Caco-2 (cell line): ENCODE measurements around the gene FAM181A. TPM values are rescaled to one million over a fixed set of nuclear protein-coding genes. Genes with fewer than 3 reads are reported as not detected.

Experiments used
- BruUV-seq: library from RNA; stranded (reverse); fragments of 400-500 nt; replicated peaks from 2 replicates; lab custom pipeline; 2021; lab: Mats Ljungman, UMichigan
- CTCF ChIA-PET: fragments of 300-600 bp; sonication (Branson Sonifier 250); formaldehyde crosslinking; loops from one replicate; lab custom pipeline; 2022; ENCODE audit warnings: antibody characterized with exemption; lab: Charles Lee
- POLR2A ChIA-PET: fragments of 300-600 bp; sonication (Branson Sonifier 250); formaldehyde crosslinking; loops from one replicate; lab custom pipeline; 2022; ENCODE audit warnings: antibody characterized with exemption; lab: Charles Lee
- DNase-seq, 2 experiments: peaks; one replicate each; pipeline versions ENCODE4 v3.0.0 to v3.0.0-alpha.2; 2020 to 2022
- H3K27me3 ChIP-seq: replicated peaks from 2 replicates; pipeline ENCODE4 v1.6.0; 2011; ENCODE audit warnings: low read length; ENCODE audit not compliant: control insufficient read depth, insufficient read depth
- H3K36me3 ChIP-seq: 2 replicates; pipeline ENCODE4 v1.5.1; 2011; ENCODE audit warnings: low read length; ENCODE audit not compliant: control insufficient read depth, insufficient read depth
- H3K4me1 ChIP-seq: fragments of 250-450 bp; sonication (Bioruptor Pico); 2 replicates; pipeline ENCODE4 v1.5.1; 2020; ENCODE audit warnings: mild to moderate bottlenecking
- H3K4me3 ChIP-seq: 2 replicates; pipeline ENCODE4 v1.5.1; 2011; ENCODE audit warnings: low read depth, mild to moderate bottlenecking, control low read depth, low read length
- H3K9me3 ChIP-seq: fragments of 250-450 bp; sonication (Bioruptor Pico); 2 replicates; pipeline ENCODE4 v1.5.1; 2020; ENCODE audit warnings: mild to moderate bottlenecking, moderate library complexity
- H3K27ac Mint-ChIP-seq: one replicate; pipeline ENCODE4 v1.8.0; 2022; ENCODE audit warnings: mixed read lengths; ENCODE audit not compliant: unreplicated experiment
- H3K27me3 Mint-ChIP-seq: one replicate; pipeline ENCODE4 v1.8.0; 2022; ENCODE audit warnings: mixed read lengths; ENCODE audit not compliant: insufficient read depth, unreplicated experiment
- H3K36me3 Mint-ChIP-seq: one replicate; pipeline ENCODE4 v1.8.0; 2022; ENCODE audit warnings: mild to moderate bottlenecking, mixed read lengths; ENCODE audit not compliant: insufficient read depth, unreplicated experiment
- H3K4me1 Mint-ChIP-seq: one replicate; pipeline ENCODE4 v1.8.0; 2022; ENCODE audit warnings: low read depth, mixed read lengths; ENCODE audit not compliant: unreplicated experiment
- H3K4me3 Mint-ChIP-seq: one replicate; pipeline ENCODE4 v1.8.0; 2022; ENCODE audit warnings: mild to moderate bottlenecking, moderate library complexity, mixed read lengths; ENCODE audit not compliant: unreplicated experiment
- H3K9me3 Mint-ChIP-seq: one replicate; pipeline ENCODE4 v1.8.0; 2022; ENCODE audit warnings: mixed read lengths; ENCODE audit not compliant: unreplicated experiment
- intact Hi-C: fragments of 100-400 bp; cut with micrococcal nuclease; formaldehyde crosslinking; loops from one replicate; pipeline ENCODE4 v1.10.0; 2022; ENCODE audit not compliant: unreplicated experiment
- total RNA-seq: library from RNA; stranded (reverse); gene quantifications from 2 replicates; pipeline ENCODE4 v1.2.3, GENCODE V29; 2022
- TF ChIP-seq, protein P1 (sequence below), 2 experiments: fragments of 200-600 bp in 1 of 2; IDR thresholded peaks; 1 replicate in 1 of 2; 2 replicates in 1 of 2; pipeline versions ENCODE4 v1.5.1 to v1.8.0; 2011 to 2022; ENCODE audit warnings: antibody characterized with exemption in 1 of 2, control low read depth in 1 of 2, inconsistent platforms in 1 of 2, low read depth in 1 of 2, low read length in 1 of 2, mild to moderate bottlenecking in 1 of 2, moderate library complexity in 1 of 2; ENCODE audit not compliant: insufficient read depth in 1 of 2, severe bottlenecking in 1 of 2, unreplicated experiment in 1 of 2

FAM181A gene
- total RNA-seq, 1 experiment from 2014 or later: not detected

GRCh38 chr14:93878871-93879270 lies 48.3 kb upstream of the FAM181A start:
- H3K27ac Mint-ChIP-seq: no peak overlapping the region
- no peaks in the 10 kb centered on the region for H3K4me1 ChIP-seq
- H3K27me3 Mint-ChIP-seq: peaks cover 4% of the 10 kb centered on the region
- TF ChIP-seq, protein P1, sequence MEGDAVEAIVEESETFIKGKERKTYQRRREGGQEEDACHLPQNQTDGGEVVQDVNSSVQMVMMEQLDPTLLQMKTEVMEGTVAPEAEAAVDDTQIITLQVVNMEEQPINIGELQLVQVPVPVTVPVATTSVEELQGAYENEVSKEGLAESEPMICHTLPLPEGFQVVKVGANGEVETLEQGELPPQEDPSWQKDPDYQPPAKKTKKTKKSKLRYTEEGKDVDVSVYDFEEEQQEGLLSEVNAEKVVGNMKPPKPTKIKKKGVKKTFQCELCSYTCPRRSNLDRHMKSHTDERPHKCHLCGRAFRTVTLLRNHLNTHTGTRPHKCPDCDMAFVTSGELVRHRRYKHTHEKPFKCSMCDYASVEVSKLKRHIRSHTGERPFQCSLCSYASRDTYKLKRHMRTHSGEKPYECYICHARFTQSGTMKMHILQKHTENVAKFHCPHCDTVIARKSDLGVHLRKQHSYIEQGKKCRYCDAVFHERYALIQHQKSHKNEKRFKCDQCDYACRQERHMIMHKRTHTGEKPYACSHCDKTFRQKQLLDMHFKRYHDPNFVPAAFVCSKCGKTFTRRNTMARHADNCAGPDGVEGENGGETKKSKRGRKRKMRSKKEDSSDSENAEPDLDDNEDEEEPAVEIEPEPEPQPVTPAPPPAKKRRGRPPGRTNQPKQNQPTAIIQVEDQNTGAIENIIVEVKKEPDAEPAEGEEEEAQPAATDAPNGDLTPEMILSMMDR (IDR thresholded peaks at IDR 0.05; ENCODE audit: insufficient read depth in 1 of 2, low read depth in 1 of 2, low read length in 1 of 2, severe bottlenecking in 1 of 2, unreplicated experiment in 1 of 2): no peak
- H3K4me3 ChIP-seq: no peak overlapping the region
- H3K4me1 Mint-ChIP-seq: no peaks in the 10 kb centered on the region
- H3K4me3 Mint-ChIP-seq: no peak overlapping the region
- H3K27me3 ChIP-seq: no peaks in the 10 kb centered on the region; the same call in 1 of the 2 replicates
- intact Hi-C loops: no loop called here
- ChIA-PET POLR2A (no interaction called here), CTCF (no interaction called here)
- H3K9me3 Mint-ChIP-seq: peaks cover 12% of the 10 kb centered on the region
- H3K36me3 Mint-ChIP-seq: no peaks in the 10 kb centered on the region
- no peak for DNase-seq
- BruUV-seq: no TSS peak
- H3K36me3 ChIP-seq: no peaks in the 10 kb centered on the region
- H3K9me3 ChIP-seq: no peaks in the 10 kb centered on the region

- POLR2A ChIA-PET: no interaction called here
- TF ChIP-seq, protein P1 (IDR thresholded peaks at IDR 0.05; ENCODE audit: insufficient read depth in 1 of 2, low read depth in 1 of 2, low read length in 1 of 2, severe bottlenecking in 1 of 2, unreplicated experiment in 1 of 2): no peak
Measured at GRCh38 chr14:93879362-93879983, 47.7 kb upstream of the FAM181A start.

DNA sequence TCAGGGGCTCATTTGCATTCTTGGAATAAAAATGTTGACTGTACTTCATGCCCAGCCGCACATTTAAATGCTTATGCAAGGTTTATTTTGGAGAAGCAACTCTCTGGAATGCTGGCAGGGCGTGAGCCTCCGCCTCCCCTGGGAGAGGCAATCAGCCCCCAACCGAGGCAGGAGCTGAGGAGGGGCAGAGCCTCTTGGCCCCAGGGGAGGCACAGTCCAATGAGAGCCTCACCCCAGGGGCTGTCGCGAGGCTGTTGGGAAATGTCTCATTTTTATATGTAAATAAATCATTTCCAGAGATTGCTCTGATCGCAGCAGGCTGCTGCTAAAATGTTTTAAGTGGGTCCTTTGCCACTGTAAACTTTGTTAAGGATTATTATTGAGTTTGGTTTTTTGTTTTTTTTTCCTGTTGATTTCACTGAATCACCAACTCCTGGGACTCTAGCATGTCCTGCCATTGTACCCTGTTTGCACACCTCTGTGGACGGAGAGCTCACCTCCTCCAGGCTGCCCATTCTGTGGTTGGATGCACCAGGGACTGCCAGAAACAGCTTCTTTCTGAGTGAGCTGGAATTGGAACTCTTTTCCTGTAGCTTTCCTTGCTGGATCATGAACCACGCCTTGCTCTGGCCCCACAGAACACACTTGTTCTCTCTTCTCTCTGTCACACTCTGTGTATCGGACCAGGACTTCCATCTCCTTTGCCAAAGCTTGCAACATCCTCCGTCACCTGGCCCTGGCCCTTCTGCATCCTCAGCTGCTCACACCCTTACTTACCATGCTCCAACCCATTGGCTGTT lies 46.9 kb upstream of the FAM181A start:
- peaks cover 12% of the 10 kb centered on the region for H3K9me3 Mint-ChIP-seq
- DNase-seq: no peak
- ChIA-PET CTCF (no interaction called here), POLR2A (no interaction called here)
- H3K4me1 Mint-ChIP-seq: no peaks in the 10 kb centered on the region
- TF ChIP-seq, protein P1 (IDR thresholded peaks at IDR 0.05; ENCODE audit: insufficient read depth in 1 of 2, low read depth in 1 of 2, low read length in 1 of 2, severe bottlenecking in 1 of 2, unreplicated experiment in 1 of 2): no peak
- H3K4me3 Mint-ChIP-seq: no peak overlapping the region
- no peaks in the 10 kb centered on the region for H3K4me1 ChIP-seq
- no TSS peak for BruUV-seq
- H3K27me3 Mint-ChIP-seq: peaks cover 4% of the 10 kb centered on the region
- no peaks in the 10 kb centered on the region for H3K9me3 ChIP-seq
- H3K27me3 ChIP-seq: no peaks in the 10 kb centered on the region
- no peaks in the 10 kb centered on the region for H3K36me3 Mint-ChIP-seq
- no peak overlapping the region for H3K27ac Mint-ChIP-seq
- H3K4me3 ChIP-seq: no peak overlapping the region
- no peaks in the 10 kb centered on the region for H3K36me3 ChIP-seq
- intact Hi-C loops: no loop called here

More at GRCh38 chr14:93879362-93879983, 47.7 kb upstream of the FAM181A start:
- no peak overlapping the region for H3K27ac Mint-ChIP-seq
- no peaks in the 10 kb centered on the region for H3K36me3 Mint-ChIP-seq
- no peaks in the 10 kb centered on the region for H3K4me1 ChIP-seq
- H3K36me3 ChIP-seq: no peaks in the 10 kb centered on the region
- no TSS peak for BruUV-seq
- intact Hi-C loops: no loop called here
- H3K27me3 ChIP-seq: no peaks in the 10 kb centered on the region; the same call in 1 of the 2 replicates
- H3K4me1 Mint-ChIP-seq: no peaks in the 10 kb centered on the region
- H3K4me3 Mint-ChIP-seq: no peak overlapping the region
- peaks cover 4% of the 10 kb centered on the region for H3K27me3 Mint-ChIP-seq
- CTCF ChIA-PET: no interaction called here
- no peak overlapping the region for H3K4me3 ChIP-seq
- DNase-seq: no peak
- H3K9me3 ChIP-seq: no peaks in the 10 kb centered on the region
- peaks cover 12% of the 10 kb centered on the region for H3K9me3 Mint-ChIP-seq
